Brain microvascular endothelial cell (primary cell): ENCODE measurements around the gene CHST13.
A peak's percentile ranks its signal among the peaks of the same experiment; 100 is the strongest.
"Not testable (repeated sequence)": the region's sequence is repeated elsewhere in the genome, so short reads cannot be mapped to it uniquely, and the experiment has no call there.

Experiments
- DNase-seq: peaks from one replicate; pipeline ENCODE4 v3.0.0-alpha.2; 2020
- H3K27ac ChIP-seq: fragments of 250-450 bp; sonication (Bioruptor Pico); 2 replicates; pipeline ENCODE4 v1.5.1; 2020; ENCODE audit warnings: mild to moderate bottlenecking, moderate library complexity
- H3K27me3 ChIP-seq: fragments of 250-450 bp; sonication (Bioruptor Pico); replicated peaks from 2 replicates; pipeline ENCODE4 v1.5.1; 2020; ENCODE audit warnings: mild to moderate bottlenecking
- H3K36me3 ChIP-seq: fragments of 250-450 bp; sonication (Bioruptor Pico); replicated peaks from 2 replicates; pipeline ENCODE4 v1.5.1; 2020; ENCODE audit warnings: mild to moderate bottlenecking
- H3K4me3 ChIP-seq: 2 replicates; pipeline ENCODE4 v1.5.1; 2011; ENCODE audit warnings: low read depth, mild to moderate bottlenecking, control low read depth, low read length, moderate library complexity
- in situ Hi-C: cut with HindIII; loops from 2 replicates; pipeline ENCODE4 v1.10.0; 2017; ENCODE audit warnings: low sequenced_read_pairs, low pct_ligation_motif_present
- TF ChIP-seq, protein P1 (sequence below): IDR thresholded peaks from 2 replicates; pipeline ENCODE4 v1.5.1; 2011; ENCODE audit warnings: low read depth, mild to moderate bottlenecking, moderate library complexity, low read length, control low read depth, inconsistent platforms; ENCODE audit errors: missing control alignments

The CHST13 gene

DNA sequence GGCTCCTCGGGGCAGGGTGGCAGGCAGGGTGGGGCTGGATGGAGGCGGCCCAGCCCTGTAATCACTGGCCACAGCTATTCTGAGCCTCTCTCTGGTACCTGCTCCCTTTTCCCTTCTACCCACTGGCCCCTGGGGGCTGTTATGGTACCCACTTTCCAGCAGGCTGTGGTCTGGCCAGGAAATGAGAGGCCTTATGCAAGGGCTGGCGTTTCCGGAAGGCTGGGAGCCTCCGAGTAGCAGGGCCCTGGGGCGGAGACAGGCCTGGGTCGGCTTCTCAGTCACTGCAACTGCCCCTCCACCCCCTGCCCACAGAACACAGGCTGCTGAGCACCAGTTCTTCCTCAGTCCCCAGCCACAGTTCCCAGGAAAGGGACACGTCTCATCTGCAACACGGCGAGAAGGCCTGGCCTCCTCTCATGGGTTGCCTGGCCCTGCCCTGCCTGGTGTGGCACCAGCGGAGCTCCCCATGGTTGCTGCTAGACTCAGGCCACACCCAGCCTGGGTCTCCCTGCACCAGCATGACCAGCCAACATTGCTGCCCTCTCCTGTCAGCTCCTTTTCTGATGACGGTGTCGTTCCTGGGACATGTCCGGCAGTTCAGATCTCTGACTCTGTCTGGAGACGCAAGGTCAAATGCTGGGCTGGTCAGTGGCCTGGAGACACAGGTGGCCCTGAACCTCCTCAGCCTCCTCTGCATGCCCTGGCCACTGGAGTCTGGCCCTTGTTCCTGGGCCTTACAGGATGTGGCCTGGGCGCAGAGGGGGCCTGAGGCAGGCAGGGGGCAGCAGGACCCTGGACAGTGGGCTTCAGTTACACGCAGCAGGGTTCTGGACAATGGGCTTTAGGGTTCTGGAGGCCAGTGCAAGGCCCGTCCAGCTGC, 6.5 kb downstream of the CHST13 start:
- TF ChIP-seq, protein P1, sequence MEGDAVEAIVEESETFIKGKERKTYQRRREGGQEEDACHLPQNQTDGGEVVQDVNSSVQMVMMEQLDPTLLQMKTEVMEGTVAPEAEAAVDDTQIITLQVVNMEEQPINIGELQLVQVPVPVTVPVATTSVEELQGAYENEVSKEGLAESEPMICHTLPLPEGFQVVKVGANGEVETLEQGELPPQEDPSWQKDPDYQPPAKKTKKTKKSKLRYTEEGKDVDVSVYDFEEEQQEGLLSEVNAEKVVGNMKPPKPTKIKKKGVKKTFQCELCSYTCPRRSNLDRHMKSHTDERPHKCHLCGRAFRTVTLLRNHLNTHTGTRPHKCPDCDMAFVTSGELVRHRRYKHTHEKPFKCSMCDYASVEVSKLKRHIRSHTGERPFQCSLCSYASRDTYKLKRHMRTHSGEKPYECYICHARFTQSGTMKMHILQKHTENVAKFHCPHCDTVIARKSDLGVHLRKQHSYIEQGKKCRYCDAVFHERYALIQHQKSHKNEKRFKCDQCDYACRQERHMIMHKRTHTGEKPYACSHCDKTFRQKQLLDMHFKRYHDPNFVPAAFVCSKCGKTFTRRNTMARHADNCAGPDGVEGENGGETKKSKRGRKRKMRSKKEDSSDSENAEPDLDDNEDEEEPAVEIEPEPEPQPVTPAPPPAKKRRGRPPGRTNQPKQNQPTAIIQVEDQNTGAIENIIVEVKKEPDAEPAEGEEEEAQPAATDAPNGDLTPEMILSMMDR = peak; percentile 13
- H3K27me3 ChIP-seq = peaks cover 11% of the 10 kb centered on the region
- H3K4me3 ChIP-seq = no peak overlapping the region
- no peaks in the 10 kb centered on the region for H3K36me3 ChIP-seq
- no peak overlapping the region for H3K27ac ChIP-seq
- no peak for DNase-seq
- in situ Hi-C loops = no loop called here

DNA sequence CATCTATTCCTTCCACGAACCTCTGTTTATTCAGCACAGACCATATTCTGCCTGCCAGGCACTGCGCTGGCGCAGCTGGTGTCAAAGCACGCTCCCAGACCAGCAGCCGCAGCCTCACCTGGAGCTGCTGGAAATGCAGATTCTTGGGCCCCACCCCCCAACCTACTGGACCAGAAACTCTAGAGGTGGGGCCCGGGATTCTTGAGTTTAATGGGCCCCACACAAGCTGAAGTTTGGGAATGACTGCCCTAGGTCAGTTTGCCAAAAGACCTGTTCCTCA, 7.0 kb downstream of the CHST13 start:
- no peak for DNase-seq
- Histone ChIP-seq H3K27me3 (peaks cover 11% of the 10 kb centered on the region), H3K27ac (no peak overlapping the region), H3K4me3 (no peak overlapping the region), H3K36me3 (no peaks in the 10 kb centered on the region)
- TF ChIP-seq, protein P1 = no peak
- in situ Hi-C loops = no loop called here

DNA sequence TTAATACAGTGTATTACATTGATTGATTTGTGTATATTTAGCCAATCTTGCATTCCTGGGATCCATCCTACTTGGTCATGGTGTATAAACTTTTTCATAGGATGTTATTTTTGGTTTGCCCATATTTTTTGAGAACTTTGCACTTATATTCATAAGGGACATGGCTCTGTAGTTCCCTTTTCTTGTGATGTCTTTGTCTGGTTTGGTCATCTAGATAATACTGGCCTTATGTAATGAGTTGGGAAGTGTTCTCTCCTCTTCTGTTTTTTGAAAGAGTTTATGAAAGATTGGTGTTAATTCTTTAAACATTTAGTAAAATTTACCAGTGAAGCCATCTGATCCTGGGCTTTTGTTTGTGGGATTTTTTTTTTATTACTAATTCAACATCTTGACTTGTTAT, 9.6 kb downstream of the CHST13 start:
- TF ChIP-seq, protein P1 = no peak
- Histone ChIP-seq H3K36me3 (no peaks in the 10 kb centered on the region), H3K27me3 (peaks cover 11% of the 10 kb centered on the region), H3K27ac (no peak overlapping the region), H3K4me3 (no peak overlapping the region)
- in situ Hi-C loops = no loop called here
- DNase-seq = no peak

DNA sequence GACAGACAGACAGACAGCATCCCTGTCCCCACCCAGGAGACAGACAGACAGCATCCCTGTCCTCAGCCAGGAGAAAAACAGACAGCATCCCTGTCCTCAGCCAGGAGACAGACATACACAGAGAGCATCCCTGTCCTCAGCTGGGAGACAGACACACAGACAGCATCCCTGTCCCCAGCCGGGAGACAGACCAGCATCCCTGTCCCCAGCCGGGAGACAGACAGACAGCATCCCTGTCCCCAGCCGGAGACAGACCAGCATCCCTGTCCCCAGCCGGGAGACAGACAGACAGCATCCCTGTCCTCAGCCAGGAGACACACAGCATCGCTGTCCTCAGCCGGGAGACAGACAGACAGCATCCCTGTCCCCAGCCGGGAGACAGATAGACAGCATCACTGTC, 10.8 kb downstream of the CHST13 start:
- H3K4me3 ChIP-seq, H3K27ac ChIP-seq, H3K36me3 ChIP-seq, DNase-seq, in situ Hi-C loops: not testable (repeated sequence)
- peaks cover 11% of the 10 kb centered on the region for H3K27me3 ChIP-seq

DNA sequence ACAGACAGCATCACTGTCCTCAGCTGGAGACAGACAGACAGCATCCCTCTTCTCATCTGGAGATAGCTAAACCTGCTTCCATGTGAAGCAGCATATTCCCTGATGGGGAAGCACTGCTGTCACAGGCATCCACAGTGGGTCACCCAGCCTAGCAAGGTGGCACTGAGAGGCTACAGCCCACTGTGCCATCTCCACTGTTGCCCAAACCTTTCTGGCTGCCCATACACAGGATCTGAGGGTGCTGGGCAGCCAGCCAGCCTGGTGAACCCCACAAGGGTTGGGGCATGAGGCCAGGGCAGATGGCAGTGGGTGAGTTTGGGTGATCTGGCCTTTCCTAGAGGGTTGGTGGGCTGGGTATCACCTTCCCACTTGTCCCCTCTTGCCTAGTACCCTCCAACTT, 11.7 kb downstream of the CHST13 start:
- Histone ChIP-seq H3K36me3 (no peaks in the 10 kb centered on the region), H3K27me3 (peaks cover 11% of the 10 kb centered on the region), H3K4me3 (no peak overlapping the region), H3K27ac (no peak overlapping the region)
- in situ Hi-C loops = no loop called here
- DNase-seq = no peak
- TF ChIP-seq, protein P1 = no peak

DNA sequence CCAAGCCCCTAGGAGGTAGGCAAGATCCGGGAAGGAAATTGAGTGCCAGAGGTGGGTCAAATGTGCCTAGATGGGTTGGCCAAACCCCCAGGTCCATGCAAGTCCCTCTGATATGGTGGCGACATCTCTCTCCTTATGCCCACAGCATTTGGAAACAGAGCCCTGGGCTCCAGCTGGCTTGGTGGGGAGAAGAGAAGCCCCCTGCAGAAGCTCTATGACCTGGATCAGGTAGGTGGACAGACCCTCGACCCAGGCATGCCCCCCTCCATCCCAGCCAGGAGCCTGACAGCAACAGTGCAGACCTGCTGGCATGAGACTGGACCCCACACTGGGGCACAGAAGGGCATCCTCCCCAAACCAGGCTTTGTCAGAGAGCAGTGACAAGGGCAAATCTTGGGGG, 12.2 kb downstream of the CHST13 start:
- H3K27ac ChIP-seq = no peak overlapping the region
- in situ Hi-C loops = no loop called here
- DNase-seq = no peak
- H3K4me3 ChIP-seq = no peak overlapping the region
- peaks cover 11% of the 10 kb centered on the region for H3K27me3 ChIP-seq
- TF ChIP-seq, protein P1 = no peak
- H3K36me3 ChIP-seq = no peaks in the 10 kb centered on the region
